Mesenchymal stem cell (in vitro differentiated cells and primary cell): ENCODE data around the gene FADS2.
A peak's percentile ranks its signal among the peaks of the same experiment; 100 is the strongest.

ENCODE experiments used
- DNase-seq: peaks from one replicate; pipeline ENCODE4 v3.0.0-alpha.2; 2013
- H2AFZ ChIP-seq: one replicate; pipeline ENCODE4 v1.6.1; 2013; ENCODE audit warnings: low read depth, mild to moderate bottlenecking, control low read depth, inconsistent platforms, low read length, moderate library complexity
- H2AK5ac ChIP-seq: 2 replicates; pipeline ENCODE4 v1.6.1; 2013; ENCODE audit warnings: low read length, moderate library complexity, mild to moderate bottlenecking, inconsistent platforms; ENCODE audit not compliant: severe bottlenecking
- H2BK120ac ChIP-seq: one replicate; pipeline ENCODE4 v1.6.1; 2013; ENCODE audit warnings: low read depth, mild to moderate bottlenecking, inconsistent platforms, low read length, moderate library complexity
- H2BK12ac ChIP-seq, 2 experiments: one replicate each; pipeline ENCODE4 v1.6.1; 2013; ENCODE audit warnings: inconsistent platforms in 2 of 2, low read length in 2 of 2, mild to moderate bottlenecking in 2 of 2, moderate library complexity in 2 of 2, control low read depth in 1 of 2
- H2BK15ac ChIP-seq: one replicate; pipeline ENCODE4 v1.6.1; 2013; ENCODE audit warnings: mild to moderate bottlenecking, low read depth, inconsistent platforms; ENCODE audit not compliant: poor library complexity, severe bottlenecking
- H2BK5ac ChIP-seq: 2 replicates; pipeline ENCODE4 v1.6.1; 2013; ENCODE audit warnings: low read depth, mild to moderate bottlenecking, low read length, control low read depth, inconsistent platforms; ENCODE audit not compliant: poor library complexity, severe bottlenecking
- H3K14ac ChIP-seq, 2 experiments: one replicate each; pipeline ENCODE4 v1.6.1; 2013; ENCODE audit warnings: inconsistent platforms in 2 of 2, low read length in 2 of 2, control low read depth in 1 of 2, mild to moderate bottlenecking in 1 of 2, moderate library complexity in 1 of 2
- H3K18ac ChIP-seq, 2 experiments: one replicate each; pipeline ENCODE4 v1.6.1; 2013; ENCODE audit warnings: inconsistent platforms in 2 of 2, low read length in 2 of 2, control low read depth in 1 of 2, low read depth in 1 of 2, mild to moderate bottlenecking in 1 of 2
- H3K23ac ChIP-seq, 2 experiments: one replicate each; pipeline ENCODE4 v1.6.1; 2013; ENCODE audit warnings: inconsistent platforms in 2 of 2, low read length in 2 of 2, mild to moderate bottlenecking in 2 of 2, moderate library complexity in 2 of 2, control low read depth in 1 of 2
- H3K27ac ChIP-seq: 2 replicates; pipeline ENCODE4 v1.5.1; 2013; ENCODE audit warnings: mild to moderate bottlenecking, moderate library complexity, low read length, control low read depth, inconsistent platforms; ENCODE audit not compliant: poor library complexity, severe bottlenecking
- H3K27me3 ChIP-seq, 2 experiments: 2 replicates each; pipeline versions ENCODE4 v1.6.1 to v1.7.0; 2013; ENCODE audit warnings: low read length in 2 of 2, mild to moderate bottlenecking in 2 of 2, moderate library complexity in 2 of 2, control low read depth in 1 of 2, inconsistent platforms in 1 of 2; ENCODE audit not compliant: control insufficient read depth in 1 of 2, insufficient read depth in 1 of 2
- H3K36me3 ChIP-seq, 2 experiments: 2 replicates each; pipeline versions ENCODE4 v1.6.1 to v1.7.0; 2013; ENCODE audit warnings: low read length in 2 of 2, control low read depth in 1 of 2, inconsistent platforms in 1 of 2, low read depth in 1 of 2, mild to moderate bottlenecking in 1 of 2; ENCODE audit not compliant: insufficient read depth in 2 of 2, control insufficient read depth in 1 of 2
- H3K4ac ChIP-seq, 2 experiments: one replicate each; pipeline ENCODE4 v1.6.1; 2013; ENCODE audit warnings: inconsistent platforms in 2 of 2, low read length in 2 of 2, mild to moderate bottlenecking in 2 of 2, moderate library complexity in 2 of 2, control low read depth in 1 of 2, low read depth in 1 of 2
- H3K4me1 ChIP-seq: 2 replicates; pipeline ENCODE4 v1.6.1; 2013; ENCODE audit warnings: low read depth, low read length, control low read depth; ENCODE audit not compliant: control insufficient read depth, insufficient read depth
- H3K4me2 ChIP-seq: 2 replicates; pipeline ENCODE4 v1.6.1; 2013; ENCODE audit warnings: low read length, mild to moderate bottlenecking, inconsistent platforms; ENCODE audit not compliant: poor library complexity, severe bottlenecking
- H3K4me3 ChIP-seq, 2 experiments: 2 replicates each; pipeline versions ENCODE4 v1.5.1 to v1.7.0; 2013; ENCODE audit warnings: low read length in 2 of 2, mild to moderate bottlenecking in 2 of 2, control low read depth in 1 of 2, low read depth in 1 of 2; ENCODE audit not compliant: insufficient read depth in 1 of 2
- H3K79me1 ChIP-seq: replicated peaks from 2 replicates; pipeline ENCODE4 v1.6.1; 2013; ENCODE audit warnings: mild to moderate bottlenecking, control low read depth, low read length, inconsistent platforms; ENCODE audit not compliant: poor library complexity, severe bottlenecking
- H3K9ac ChIP-seq: 2 replicates; pipeline ENCODE4 v1.7.0; 2013; ENCODE audit warnings: mild to moderate bottlenecking, low read length, moderate library complexity
- H3K9me3 ChIP-seq: 2 replicates; pipeline ENCODE4 v1.7.0; 2013; ENCODE audit warnings: mild to moderate bottlenecking, low read length; ENCODE audit not compliant: control insufficient read depth
- H4K8ac ChIP-seq: one replicate; pipeline ENCODE4 v1.6.1; 2013; ENCODE audit warnings: inconsistent platforms, mild to moderate bottlenecking, low read length, moderate library complexity
- H4K91ac ChIP-seq: one replicate; pipeline ENCODE4 v1.6.1; 2013; ENCODE audit warnings: mild to moderate bottlenecking, low read length, inconsistent platforms
- WGBS: methylation state at CpG from one replicate; pipeline ENCODE4 v1.1.7; 2013; ENCODE audit warnings: mixed read lengths; 5-methylcytosine and 5-hydroxymethylcytosine counted together

FADS2 gene

GRCh38 chr11:61826930-61827570, 1.1 kb upstream of the FADS2 start:
- H2AFZ ChIP-seq, result no peak overlapping the region
- H3K14ac ChIP-seq, result peak overlapping the region in 1 of 2 experiments; percentile 97
- peak overlapping the region; percentile 79 for H4K8ac ChIP-seq
- H3K4ac ChIP-seq, result peak overlapping the region; percentile 96 to 100
- peak overlapping the region; percentile 86 for H4K91ac ChIP-seq
- H2BK12ac ChIP-seq, result peak overlapping the region; percentile 79 to 82
- H3K9me3 ChIP-seq, result no peaks in the 10 kb centered on the region
- H2BK15ac ChIP-seq, result peak overlapping the region; percentile 87
- H2BK120ac ChIP-seq, result peak overlapping the region; percentile 44
- H3K27ac ChIP-seq, result peak overlapping the region; percentile 58
- peaks cover 25% of the 10 kb centered on the region for H3K4me1 ChIP-seq
- no peaks in the 10 kb centered on the region for H3K27me3 ChIP-seq
- H2AK5ac ChIP-seq, result peak overlapping the region; percentile 27
- peak overlapping the region in 1 of 2 experiments; percentile 97 for H3K23ac ChIP-seq
- H3K4me2 ChIP-seq, result peak overlapping the region; percentile 94
- peaks cover 4% of the 10 kb centered on the region for H3K79me1 ChIP-seq
- no peak for DNase-seq
- H3K9ac ChIP-seq, result peak overlapping the region; percentile 87
- WGBS, result 5% methylated on average over 23 of the region's 23 CpGs
- no peak overlapping the region for H2BK5ac ChIP-seq
- H3K36me3 ChIP-seq, result peaks cover 3 to 4% of the 10 kb centered on the region in 2 experiments
- peak overlapping the region; percentile 82 to 87 for H3K4me3 ChIP-seq
- H3K18ac ChIP-seq, result peak overlapping the region; percentile 91 to 97

- peak overlapping the region; percentile 80 for H3K27ac ChIP-seq
- peak overlapping the region; percentile 99 for H4K91ac ChIP-seq
- no peak overlapping the region for H2AK5ac ChIP-seq
- H3K4me2 ChIP-seq, result peak overlapping the region; percentile 94
- under 1% methylated on average over 16 of the region's 16 CpGs for WGBS
- peak overlapping the region; percentile 78 for H4K8ac ChIP-seq
- H2BK5ac ChIP-seq, result peak overlapping the region; percentile 1
- peaks cover 10 to 15% of the 10 kb centered on the region in 2 experiments for H3K36me3 ChIP-seq
- H3K9ac ChIP-seq, result peak overlapping the region; percentile 87
- peaks cover 7% of the 10 kb centered on the region for H3K79me1 ChIP-seq
- H2BK15ac ChIP-seq, result peak overlapping the region; percentile 92
- H3K18ac ChIP-seq, result peak overlapping the region; percentile 97 to 100
- peak overlapping the region; percentile 5 to 100 for H3K14ac ChIP-seq
- peaks cover 29% of the 10 kb centered on the region for H3K4me1 ChIP-seq
- DNase-seq, result no peak
- H3K4me3 ChIP-seq, result peak overlapping the region; percentile 82 to 87
- H3K27me3 ChIP-seq, result no peaks in the 10 kb centered on the region
- H3K23ac ChIP-seq, result peak overlapping the region; percentile 3 to 100
- peak overlapping the region; percentile 59 to 99 for H2BK12ac ChIP-seq
- peak overlapping the region; percentile 69 for H2AFZ ChIP-seq
- H3K4ac ChIP-seq, result peak overlapping the region; percentile 94 to 98
- peak overlapping the region; percentile 50 for H2BK120ac ChIP-seq
- no peaks in the 10 kb centered on the region for H3K9me3 ChIP-seq
Observed at GRCh38 chr11:61828379-61828628, 204 bp downstream of the FADS2 start.

GRCh38 chr11:61828629-61829407, 718 bp downstream of the FADS2 start:
- peak overlapping the region; percentile 97 to 100 for H3K18ac ChIP-seq
- H3K27me3 ChIP-seq, result no peaks in the 10 kb centered on the region
- H4K91ac ChIP-seq, result peak overlapping the region; percentile 99
- peak overlapping the region; percentile 50 for H2BK120ac ChIP-seq
- H3K9me3 ChIP-seq, result no peaks in the 10 kb centered on the region
- peak overlapping the region; percentile 94 for H3K4me2 ChIP-seq
- no peak overlapping the region for H2AFZ ChIP-seq
- peak overlapping the region; percentile 92 for H2BK15ac ChIP-seq
- H4K8ac ChIP-seq, result peak overlapping the region; percentile 78
- no peak overlapping the region for H2AK5ac ChIP-seq
- H3K4me1 ChIP-seq, result peaks cover 30% of the 10 kb centered on the region
- peaks cover 11% of the 10 kb centered on the region for H3K79me1 ChIP-seq
- peak overlapping the region; percentile 48 to 100 for H3K14ac ChIP-seq
- H3K9ac ChIP-seq, result peak overlapping the region; percentile 87
- H3K23ac ChIP-seq, result peak overlapping the region; percentile 37 to 100
- H2BK5ac ChIP-seq, result peak overlapping the region; percentile 1
- 0% methylated on average over 40 of the region's 55 CpGs for WGBS
- H3K4me3 ChIP-seq, result peak overlapping the region; percentile 82 to 87
- peak overlapping the region; percentile 80 for H3K27ac ChIP-seq
- H2BK12ac ChIP-seq, result peak overlapping the region; percentile 59 to 99
- peak overlapping the region; percentile 94 to 98 for H3K4ac ChIP-seq
- DNase-seq, result peak; percentile 68
- peaks cover 10 to 20% of the 10 kb centered on the region in 2 experiments for H3K36me3 ChIP-seq

- Histone ChIP-seq H3K79me1 (peaks cover 11% of the 10 kb centered on the region), H3K4me1 (peaks cover 40% of the 10 kb centered on the region), H3K27ac (no peak overlapping the region), H2BK120ac (no peak overlapping the region), H3K27me3 (no peaks in the 10 kb centered on the region), H2AK5ac (peak overlapping the region; percentile 26), H3K14ac (peak overlapping the region in 1 of 2 experiments; percentile 93), H3K18ac (peak overlapping the region in 1 of 2 experiments; percentile 65), H3K4me3 (peak overlapping the region in 1 of 2 experiments; percentile 87), H3K9ac (peak overlapping the region; percentile 87), H2BK5ac (no peak overlapping the region), H3K23ac (peak overlapping the region in 1 of 2 experiments; percentile 73), H3K4ac (peak overlapping the region in 1 of 2 experiments; percentile 38), H4K91ac (no peak overlapping the region), H2AFZ (no peak overlapping the region), H2BK15ac (no peak overlapping the region), H3K9me3 (no peaks in the 10 kb centered on the region), H3K36me3 (peaks cover 10 to 26% of the 10 kb centered on the region in 2 experiments), H4K8ac (no peak overlapping the region), H2BK12ac (peak overlapping the region in 1 of 2 experiments; percentile 76), H3K4me2 (peak overlapping the region; percentile 94)
- DNase-seq, result no peak
- WGBS, result 100% methylated on average over 2 of the region's 4 CpGs
Observed at GRCh38 chr11:61829806-61830205, 1.7 kb downstream of the FADS2 start.
